HEK293 (cell line): Measurements from ENCODE around the gene CHSY1.

Source experiments
- CTCF ChIA-PET: fragments of 350-600 bp; formaldehyde crosslinking; extraction: SDS; loops from one replicate; lab custom pipeline; 2021; ENCODE audit warnings: antibody characterized with exemption; lab: Yijun Ruan, JAX
- POLR2A ChIA-PET: fragments of 300-600 bp; formaldehyde crosslinking; extraction: SDS; loops from one replicate; lab custom pipeline; 2020; ENCODE audit warnings: antibody characterized with exemption, inconsistent platforms; lab: Yijun Ruan, JAX
- H3K27ac ChIP-seq: fragments of 200-500 bp; sonication (Bioruptor generic); 2 replicates; pipeline ENCODE4 v1.5.1; 2014; ENCODE audit warnings: low read depth, low read length, control low read depth, inconsistent platforms; ENCODE audit errors: extremely low read depth
- H3K36me3 ChIP-seq, 2 experiments: fragments of 200-500 bp in 1 of 2; sonication (Bioruptor generic) in 1 of 2; 1 replicate in 1 of 2; 2 replicates in 1 of 2; pipeline ENCODE4 v1.5.1; 2014 to 2017; ENCODE audit warnings: inconsistent platforms in 2 of 2, low read length in 2 of 2; ENCODE audit not compliant: control insufficient read depth in 2 of 2, insufficient read depth in 1 of 2
- H3K4me1 ChIP-seq: fragments of 200-500 bp; sonication (Bioruptor generic); 2 replicates; pipeline ENCODE4 v1.5.1; 2014; ENCODE audit warnings: mild to moderate bottlenecking, low read length, inconsistent platforms; ENCODE audit not compliant: control insufficient read depth, insufficient read depth
- H3K4me3 ChIP-seq: 2 replicates; pipeline ENCODE4 v1.5.1; 2011; ENCODE audit warnings: low read depth, mild to moderate bottlenecking, control low read depth, low read length, moderate library complexity
- H3K9me3 ChIP-seq: fragments of 200-500 bp; sonication (Bioruptor generic); 2 replicates; pipeline ENCODE4 v1.5.1; 2014; ENCODE audit warnings: low read depth, low read length, inconsistent platforms; ENCODE audit not compliant: control insufficient read depth, insufficient read depth
- BCL11A ChIP-seq: fragments of 450-650 bp; formaldehyde crosslinking; IDR thresholded peaks from 2 replicates; pipeline ENCODE4 v1.5.1; 2016; ENCODE audit warnings: low read depth, missing biosample characterization, missing genetic modification characterization
- GFI1B ChIP-seq: fragments of 450-650 bp; formaldehyde crosslinking; IDR thresholded peaks from 2 replicates; pipeline ENCODE4 v1.5.1; 2016; ENCODE audit warnings: missing biosample characterization, missing genetic modification characterization
- KLF10 ChIP-seq: fragments of 450-650 bp; IDR thresholded peaks from 2 replicates; pipeline ENCODE4 v1.5.1; 2018; ENCODE audit warnings: missing biosample characterization, mild to moderate bottlenecking, missing genetic modification characterization
- KLF16 ChIP-seq: fragments of 450-650 bp; formaldehyde crosslinking; IDR thresholded peaks from 2 replicates; pipeline ENCODE4 v1.5.1; 2017; ENCODE audit warnings: missing biosample characterization, missing genetic modification characterization
- SALL2 ChIP-seq: fragments of 450-650 bp; formaldehyde crosslinking; IDR thresholded peaks from 2 replicates; pipeline ENCODE4 v1.5.0; 2017; ENCODE audit warnings: missing biosample characterization, mild to moderate bottlenecking, missing genetic modification characterization, borderline replicate concordance
- YY2 ChIP-seq: fragments of 450-650 bp; formaldehyde crosslinking; IDR thresholded peaks from 2 replicates; pipeline ENCODE4 v1.5.1; 2016; ENCODE audit warnings: missing biosample characterization, missing genetic modification characterization
- ZBTB1 ChIP-seq: fragments of 450-650 bp; formaldehyde crosslinking; IDR thresholded peaks from 2 replicates; pipeline ENCODE4 v1.5.1; 2016; ENCODE audit warnings: missing biosample characterization, missing genetic modification characterization
- ZBTB48 ChIP-seq: fragments of 450-650 bp; formaldehyde crosslinking; IDR thresholded peaks from 2 replicates; pipeline ENCODE4 v1.5.1; 2016; ENCODE audit warnings: missing biosample characterization, missing genetic modification characterization
- ZFHX2 ChIP-seq: fragments of 450-650 bp; formaldehyde crosslinking; conservative IDR thresholded peaks from 2 replicates; pipeline ENCODE4 v1.5.1; 2016; ENCODE audit warnings: missing biosample characterization, missing genetic modification characterization
- ZNF146 ChIP-seq: fragments of 450-650 bp; formaldehyde crosslinking; IDR thresholded peaks from 2 replicates; pipeline ENCODE4 v1.5.1; 2016; ENCODE audit warnings: missing biosample characterization, missing genetic modification characterization
- ZNF214 ChIP-seq: fragments of 450-650 bp; formaldehyde crosslinking; IDR thresholded peaks from 2 replicates; pipeline ENCODE4 v1.5.1; 2017; ENCODE audit warnings: missing biosample characterization, mild to moderate bottlenecking, missing genetic modification characterization, borderline replicate concordance
- ZNF23 ChIP-seq: fragments of 450-650 bp; formaldehyde crosslinking; IDR thresholded peaks from 2 replicates; pipeline ENCODE4 v1.5.1; 2016; ENCODE audit warnings: missing biosample characterization, missing genetic modification characterization, borderline replicate concordance
- ZNF324 ChIP-seq: fragments of 450-650 bp; formaldehyde crosslinking; IDR thresholded peaks from 2 replicates; pipeline ENCODE4 v1.5.1; 2016; ENCODE audit warnings: missing biosample characterization, missing genetic modification characterization
- ZNF335 ChIP-seq: fragments of 450-650 bp; formaldehyde crosslinking; conservative IDR thresholded peaks from 2 replicates; pipeline ENCODE4 v1.5.1; 2016; ENCODE audit warnings: missing biosample characterization, missing genetic modification characterization
- ZNF416 ChIP-seq: fragments of 450-650 bp; formaldehyde crosslinking; IDR thresholded peaks from 2 replicates; pipeline ENCODE4 v1.5.1; 2016; ENCODE audit warnings: missing biosample characterization, missing genetic modification characterization
- ZNF423 ChIP-seq: fragments of 450-650 bp; formaldehyde crosslinking; IDR thresholded peaks from 2 replicates; pipeline ENCODE4 v1.5.1; 2016; ENCODE audit warnings: missing biosample characterization, missing genetic modification characterization
- ZNF426 ChIP-seq: fragments of 450-650 bp; formaldehyde crosslinking; IDR thresholded peaks from 2 replicates; pipeline ENCODE4 v1.5.1; 2017; ENCODE audit warnings: missing biosample characterization, missing genetic modification characterization, mild to moderate bottlenecking, inconsistent platforms, moderate library complexity
- ZNF433 ChIP-seq: fragments of 450-650 bp; formaldehyde crosslinking; IDR thresholded peaks from 2 replicates; pipeline ENCODE4 v1.5.1; 2016; ENCODE audit warnings: missing biosample characterization, missing genetic modification characterization, low read depth
- ZNF555 ChIP-seq: fragments of 450-650 bp; formaldehyde crosslinking; conservative IDR thresholded peaks from 2 replicates; pipeline ENCODE4 v1.5.1; 2017; ENCODE audit warnings: missing biosample characterization, mild to moderate bottlenecking, missing genetic modification characterization, inconsistent platforms
- ZNF561 ChIP-seq: fragments of 450-650 bp; IDR thresholded peaks from 2 replicates; pipeline ENCODE4 v1.5.1; 2018; ENCODE audit warnings: missing biosample characterization, missing genetic modification characterization, borderline replicate concordance
- ZNF571 ChIP-seq: fragments of 450-650 bp; formaldehyde crosslinking; IDR thresholded peaks from 2 replicates; pipeline ENCODE4 v1.5.0; 2017; ENCODE audit warnings: missing biosample characterization, missing genetic modification characterization
- ZNF629 ChIP-seq: fragments of 450-650 bp; formaldehyde crosslinking; IDR thresholded peaks from 2 replicates; pipeline ENCODE4 v1.5.1; 2017; ENCODE audit warnings: missing biosample characterization, missing genetic modification characterization
- ZNF660 ChIP-seq: fragments of 450-650 bp; IDR thresholded peaks from 2 replicates; pipeline ENCODE4 v1.5.1; 2018; ENCODE audit warnings: missing biosample characterization, mild to moderate bottlenecking, missing genetic modification characterization
- ZNF830 ChIP-seq: fragments of 450-650 bp; IDR thresholded peaks from 2 replicates; pipeline ENCODE4 v1.5.0; 2018; ENCODE audit warnings: missing biosample characterization, missing genetic modification characterization, low read depth, mild to moderate bottlenecking, moderate library complexity
- ZSCAN16 ChIP-seq: fragments of 450-650 bp; formaldehyde crosslinking; IDR thresholded peaks from 2 replicates; pipeline ENCODE4 v1.5.1; 2016; ENCODE audit warnings: missing biosample characterization, missing genetic modification characterization
- TF ChIP-seq, protein P1 (sequence below): fragments of 450-650 bp; formaldehyde crosslinking; optimal IDR thresholded peaks from 2 replicates; pipeline ENCODE3; 2016; ENCODE audit warnings: missing biosample characterization, mild to moderate bottlenecking, missing genetic modification characterization
- TF ChIP-seq, protein P2 (sequence below): fragments of 450-650 bp; formaldehyde crosslinking; IDR thresholded peaks from 2 replicates; pipeline ENCODE4 v1.5.1; 2017; ENCODE audit warnings: missing biosample characterization, missing genetic modification characterization
- TF ChIP-seq, protein P3 (sequence below): fragments of 450-650 bp; formaldehyde crosslinking; IDR thresholded peaks from 2 replicates; pipeline ENCODE4 v1.5.1; 2016; ENCODE audit warnings: missing biosample characterization, missing genetic modification characterization
- TF ChIP-seq, protein P4 (sequence below): fragments of 450-650 bp; formaldehyde crosslinking; IDR thresholded peaks from 2 replicates; pipeline ENCODE4 v1.5.1; 2016; ENCODE audit warnings: missing biosample characterization, missing genetic modification characterization

CHSY1 gene

DNA sequence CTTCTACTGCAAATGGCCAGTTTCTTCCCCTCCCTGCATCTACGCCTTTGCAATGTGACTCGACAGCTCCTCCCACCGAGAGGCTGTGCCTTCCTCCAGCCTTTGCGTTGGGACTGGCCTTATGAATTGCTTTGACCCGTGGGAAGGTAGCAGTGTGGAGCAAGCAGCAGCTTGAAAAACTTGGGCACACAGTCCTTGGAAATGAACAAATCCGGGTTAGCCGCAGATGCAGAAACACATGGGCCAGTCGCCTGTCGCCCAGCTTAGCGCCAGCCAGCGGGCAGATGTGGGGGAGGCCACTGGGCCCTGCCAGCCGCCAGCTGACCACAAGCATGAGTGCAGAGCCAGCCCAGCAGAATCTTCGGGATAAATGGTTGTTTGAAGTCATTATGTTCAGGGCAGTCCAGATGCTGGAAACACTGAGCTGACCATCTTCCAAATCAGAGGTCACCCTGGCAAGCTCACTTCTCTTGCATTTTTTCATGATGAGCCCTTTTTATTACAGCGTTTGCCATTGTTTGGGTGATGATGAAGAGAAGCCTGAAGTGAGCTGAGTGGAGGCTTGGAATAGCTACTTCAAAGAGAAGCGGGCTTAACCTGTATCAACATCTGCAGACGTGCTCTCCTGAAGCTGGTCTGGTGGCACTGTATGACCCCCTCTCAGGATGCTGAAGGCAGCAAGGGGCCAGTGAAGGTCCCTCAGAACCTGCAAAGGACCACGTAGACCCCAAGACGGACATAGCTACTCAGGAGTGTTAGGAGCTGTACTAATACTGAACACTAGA lies 15.7 kb upstream of the CHSY1 start:
- TF ChIP-seq, protein P1, sequence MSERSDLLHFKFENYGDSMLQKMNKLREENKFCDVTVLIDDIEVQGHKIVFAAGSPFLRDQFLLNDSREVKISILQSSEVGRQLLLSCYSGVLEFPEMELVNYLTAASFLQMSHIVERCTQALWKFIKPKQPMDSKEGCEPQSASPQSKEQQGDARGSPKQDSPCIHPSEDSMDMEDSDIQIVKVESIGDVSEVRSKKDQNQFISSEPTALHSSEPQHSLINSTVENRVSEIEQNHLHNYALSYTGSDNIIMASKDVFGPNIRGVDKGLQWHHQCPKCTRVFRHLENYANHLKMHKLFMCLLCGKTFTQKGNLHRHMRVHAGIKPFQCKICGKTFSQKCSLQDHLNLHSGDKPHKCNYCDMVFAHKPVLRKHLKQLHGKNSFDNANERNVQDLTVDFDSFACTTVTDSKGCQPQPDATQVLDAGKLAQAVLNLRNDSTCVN, result no peak
- TF ChIP-seq YY2 (tag by site-specific recombination) (no peak), ZFHX2 (tag by site-specific recombination) (no peak), ZNF423 (tag by site-specific recombination) (no peak), ZNF146 (tag by site-specific recombination) (no peak), ZNF426 (tag by site-specific recombination) (no peak), ZNF416 (tag by site-specific recombination) (no peak), ZNF830 (no peak), KLF16 (tag by site-specific recombination) (no peak), ZNF660 (tag by site-specific recombination) (no peak), KLF10 (tag by site-specific recombination) (no peak), ZNF23 (no peak), ZNF335 (tag by site-specific recombination) (no peak), ZNF571 (tag by site-specific recombination) (no peak), ZNF324 (tag by site-specific recombination) (no peak), ZBTB1 (tag by site-specific recombination) (no peak), ZNF561 (tag by site-specific recombination) (no peak), ZSCAN16 (no peak)
- TF ChIP-seq, protein P2, sequence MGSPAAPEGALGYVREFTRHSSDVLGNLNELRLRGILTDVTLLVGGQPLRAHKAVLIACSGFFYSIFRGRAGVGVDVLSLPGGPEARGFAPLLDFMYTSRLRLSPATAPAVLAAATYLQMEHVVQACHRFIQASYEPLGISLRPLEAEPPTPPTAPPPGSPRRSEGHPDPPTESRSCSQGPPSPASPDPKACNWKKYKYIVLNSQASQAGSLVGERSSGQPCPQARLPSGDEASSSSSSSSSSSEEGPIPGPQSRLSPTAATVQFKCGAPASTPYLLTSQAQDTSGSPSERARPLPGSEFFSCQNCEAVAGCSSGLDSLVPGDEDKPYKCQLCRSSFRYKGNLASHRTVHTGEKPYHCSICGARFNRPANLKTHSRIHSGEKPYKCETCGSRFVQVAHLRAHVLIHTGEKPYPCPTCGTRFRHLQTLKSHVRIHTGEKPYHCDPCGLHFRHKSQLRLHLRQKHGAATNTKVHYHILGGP, result no peak
- ChIA-PET POLR2A (interaction anchor here (0.7 to 1.7 kb wide), 6 partner anchors 9 to 264 kb away, joined by 3 to 13 read pairs (median 4); partner anchors contain the start of genes CHSY1 and SNRPA1), CTCF (interaction anchor here (0.5 to 2.5 kb wide), 12 partner anchors 10 to 374 kb away, joined by 3 to 13 read pairs (median 4); no protein-coding TSS in a partner anchor)
- Histone ChIP-seq H3K9me3 (no peaks in the 10 kb centered on the region), H3K4me3 (no peak overlapping the region), H3K27ac (no peak overlapping the region), H3K36me3 (peaks cover 21 to 39% of the 10 kb centered on the region in 2 experiments), H3K4me1 (no peaks in the 10 kb centered on the region)

DNA sequence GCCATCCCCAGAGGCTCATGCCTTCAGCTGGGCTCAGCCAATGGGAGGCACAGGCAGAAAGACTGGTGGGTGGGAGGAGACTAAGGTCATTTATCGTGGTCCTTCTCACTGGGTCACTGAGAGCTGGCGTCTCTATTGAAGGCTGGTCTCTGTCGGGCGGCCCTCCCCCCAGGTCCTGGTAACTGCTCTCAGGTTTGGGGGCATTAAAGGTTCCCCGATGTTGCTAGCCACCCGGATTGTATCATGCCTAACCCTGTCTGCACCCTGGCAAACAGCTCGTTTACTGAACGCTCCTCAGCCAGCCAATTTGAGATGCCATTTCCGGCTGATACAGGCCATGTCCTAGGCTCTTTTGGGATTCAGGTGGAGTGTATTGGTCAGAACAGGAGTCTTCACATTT lies 14.9 kb upstream of the CHSY1 start:
- Histone ChIP-seq H3K4me3 (no peak overlapping the region), H3K9me3 (no peaks in the 10 kb centered on the region), H3K27ac (no peak overlapping the region), H3K4me1 (no peaks in the 10 kb centered on the region), H3K36me3 (peaks cover 14 to 32% of the 10 kb centered on the region in 2 experiments)
- ChIA-PET POLR2A (interaction anchor here (1.3 to 1.7 kb wide), 2 partner anchors 15 to 28 kb away, joined by 4 read pairs; partner anchors contain the start of genes CHSY1 and SNRPA1), CTCF (interaction anchor here (0.9 to 2.5 kb wide), 4 partner anchors 9 to 260 kb away, joined by 3 to 13 read pairs (median 8); no protein-coding TSS in a partner anchor)
- no peak for TF ChIP-seq ZNF555
- TF ChIP-seq, protein P3, sequence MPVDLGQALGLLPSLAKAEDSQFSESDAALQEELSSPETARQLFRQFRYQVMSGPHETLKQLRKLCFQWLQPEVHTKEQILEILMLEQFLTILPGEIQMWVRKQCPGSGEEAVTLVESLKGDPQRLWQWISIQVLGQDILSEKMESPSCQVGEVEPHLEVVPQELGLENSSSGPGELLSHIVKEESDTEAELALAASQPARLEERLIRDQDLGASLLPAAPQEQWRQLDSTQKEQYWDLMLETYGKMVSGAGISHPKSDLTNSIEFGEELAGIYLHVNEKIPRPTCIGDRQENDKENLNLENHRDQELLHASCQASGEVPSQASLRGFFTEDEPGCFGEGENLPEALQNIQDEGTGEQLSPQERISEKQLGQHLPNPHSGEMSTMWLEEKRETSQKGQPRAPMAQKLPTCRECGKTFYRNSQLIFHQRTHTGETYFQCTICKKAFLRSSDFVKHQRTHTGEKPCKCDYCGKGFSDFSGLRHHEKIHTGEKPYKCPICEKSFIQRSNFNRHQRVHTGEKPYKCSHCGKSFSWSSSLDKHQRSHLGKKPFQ (tag by site-specific recombination), result no peak
- TF ChIP-seq ZNF433 (tag by site-specific recombination), result no peak
- TF ChIP-seq BCL11A (tag by site-specific recombination), result no peak
- no peak for TF ChIP-seq ZNF214 (tag by site-specific recombination)
- TF ChIP-seq ZSCAN16, result no peak
- TF ChIP-seq, protein P4, sequence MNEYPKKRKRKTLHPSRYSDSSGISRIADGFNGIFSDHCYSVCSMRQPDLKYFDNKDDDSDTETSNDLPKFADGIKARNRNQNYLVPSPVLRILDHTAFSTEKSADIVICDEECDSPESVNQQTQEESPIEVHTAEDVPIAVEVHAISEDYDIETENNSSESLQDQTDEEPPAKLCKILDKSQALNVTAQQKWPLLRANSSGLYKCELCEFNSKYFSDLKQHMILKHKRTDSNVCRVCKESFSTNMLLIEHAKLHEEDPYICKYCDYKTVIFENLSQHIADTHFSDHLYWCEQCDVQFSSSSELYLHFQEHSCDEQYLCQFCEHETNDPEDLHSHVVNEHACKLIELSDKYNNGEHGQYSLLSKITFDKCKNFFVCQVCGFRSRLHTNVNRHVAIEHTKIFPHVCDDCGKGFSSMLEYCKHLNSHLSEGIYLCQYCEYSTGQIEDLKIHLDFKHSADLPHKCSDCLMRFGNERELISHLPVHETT (tag by site-specific recombination), result no peak
- TF ChIP-seq GFI1B (tag by site-specific recombination), result no peak
- TF ChIP-seq SALL2 (tag by site-specific recombination), result no peak
- TF ChIP-seq ZNF629 (tag by site-specific recombination), result no peak
- no peak for TF ChIP-seq ZBTB48 (tag by site-specific recombination)
